HG03460 (cell line): Measurements from ENCODE around the gene GDPD4.

Experiments
- ATAC-seq: cut with Tn5 transposase; IDR thresholded peaks from one replicate; pipeline ENCODE4 v1.9.1; 2021; ENCODE audit not compliant: unreplicated experiment

Gene GDPD4

GRCh38 chr11:77249427-77249826 lies 52.1 kb downstream of the GDPD4 start:
- no peak for ATAC-seq

DNA sequence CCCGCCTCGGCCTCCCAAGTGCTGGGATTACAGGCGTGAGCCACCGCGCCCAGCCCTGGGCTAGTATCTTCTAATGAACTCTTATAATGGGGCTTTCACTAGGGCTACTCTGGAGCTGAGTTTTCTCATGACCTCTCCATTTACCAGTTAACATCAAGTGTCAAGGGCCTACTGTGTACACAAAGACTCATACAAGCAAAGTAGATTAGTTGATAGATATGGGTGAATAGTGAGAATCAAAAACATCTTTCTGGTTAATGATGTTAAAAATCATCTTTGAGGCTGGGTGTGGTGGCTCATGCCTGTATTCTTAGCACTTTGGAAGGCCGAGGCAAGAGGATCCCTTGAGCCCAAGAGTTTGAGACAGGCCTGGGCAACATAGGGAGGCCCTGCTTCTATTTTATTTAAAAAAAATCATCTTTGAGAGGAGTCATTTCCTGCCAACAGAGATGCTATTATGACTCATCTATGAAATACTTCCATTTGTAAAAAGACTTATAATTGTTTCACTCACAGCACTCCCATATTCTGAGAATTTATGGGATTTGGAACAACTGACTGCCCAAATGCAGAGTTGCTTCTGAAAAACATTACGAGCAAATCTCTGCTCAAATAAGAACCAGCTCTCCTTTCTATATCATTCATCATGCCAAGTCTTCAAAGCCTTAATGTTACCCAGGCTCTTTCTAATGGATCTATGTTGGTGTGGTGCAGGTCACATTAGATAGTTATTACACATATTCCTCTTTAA lies 57.0 kb downstream of the GDPD4 start:
- ATAC-seq, result no peak

GRCh38 chr11:77236901-77237300 lies 64.6 kb downstream of the GDPD4 start:
- ATAC-seq, result no peak

- ATAC-seq, result no peak
These were observed 68.5 kb downstream of the GDPD4 start for GRCh38 chr11:77233011-77233410.

GRCh38 chr11:77232242-77232641 lies 69.2 kb downstream of the GDPD4 start:
- no peak for ATAC-seq

DNA sequence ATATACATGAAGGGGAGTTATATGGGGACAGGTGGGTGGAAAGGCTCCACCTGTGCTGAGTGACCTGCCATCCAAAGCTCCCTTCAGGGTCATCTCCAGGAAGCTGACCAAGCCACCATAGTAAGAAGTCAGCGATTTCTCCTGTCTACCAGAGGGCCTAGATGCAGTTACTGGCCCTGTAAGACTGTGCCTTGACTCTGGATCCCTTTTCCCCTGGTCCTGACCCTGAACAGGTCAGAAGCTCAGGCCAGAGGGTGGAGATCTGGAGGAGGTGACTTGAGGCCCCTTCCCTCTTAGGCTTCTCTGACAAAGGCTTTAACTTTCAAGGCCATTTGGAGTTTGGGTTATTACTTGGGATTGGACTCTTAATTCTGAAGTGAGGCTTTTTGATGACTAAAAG lies 69.7 kb downstream of the GDPD4 start:
- ATAC-seq, result no peak

DNA sequence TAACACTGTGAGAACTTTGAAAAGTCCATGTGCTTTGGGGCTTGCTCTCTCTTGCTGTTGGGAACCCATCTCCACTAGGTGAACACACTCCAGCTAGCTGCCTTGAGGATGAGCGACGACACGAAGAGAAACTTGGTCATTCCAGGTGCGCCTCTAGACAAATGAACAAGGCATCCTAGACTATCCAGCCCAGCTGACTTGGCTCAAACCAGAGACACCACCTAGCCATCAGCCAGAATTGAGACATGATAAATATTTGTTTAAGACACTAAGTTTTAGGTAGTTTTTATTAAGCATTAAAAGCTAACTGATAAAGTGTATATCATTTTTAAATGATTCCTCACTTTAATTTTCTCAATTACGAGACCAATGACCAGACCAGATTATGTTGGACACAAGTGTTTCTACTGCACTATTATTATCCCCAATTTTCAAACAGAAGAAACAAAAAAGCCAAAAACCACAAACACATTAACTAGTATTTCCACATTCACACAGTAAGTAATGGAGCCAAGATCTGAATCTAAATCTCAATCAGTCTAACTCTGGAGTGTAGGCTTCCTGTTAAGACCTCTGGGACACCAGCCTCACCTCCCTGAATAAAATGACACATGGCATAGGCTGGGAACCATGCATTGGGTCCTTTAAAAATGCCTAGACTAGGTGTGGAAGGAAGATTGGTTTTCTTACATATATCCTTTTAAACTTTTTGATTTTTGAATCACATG lies 70.4 kb downstream of the GDPD4 start:
- no peak for ATAC-seq

- ATAC-seq, result no peak
These were observed 77.7 kb downstream of the GDPD4 start for GRCh38 chr11:77223797-77224196.

GRCh38 chr11:77217156-77217555 lies 84.3 kb downstream of the GDPD4 start:
- no peak for ATAC-seq

DNA sequence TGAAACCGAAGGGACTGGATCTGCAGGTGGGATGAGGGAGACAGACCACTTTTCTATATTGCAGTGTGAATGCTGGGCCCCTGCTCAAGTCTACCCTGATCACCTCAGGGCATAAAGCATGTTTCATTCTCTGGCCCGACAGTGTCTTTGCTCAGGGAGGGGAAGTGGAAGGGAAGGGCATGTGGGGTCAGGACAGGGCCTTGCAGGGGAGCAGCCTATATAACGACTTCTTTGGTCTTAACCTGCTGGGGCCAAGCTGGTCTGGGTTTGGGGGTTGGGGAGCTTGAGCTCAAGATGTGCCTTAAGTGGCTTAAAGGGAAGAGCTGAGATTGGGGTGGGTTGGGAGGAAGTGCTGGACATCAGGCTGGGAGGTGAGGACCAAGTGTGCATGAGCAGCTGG lies 86.4 kb downstream of the GDPD4 start:
- ATAC-seq, result no peak

DNA sequence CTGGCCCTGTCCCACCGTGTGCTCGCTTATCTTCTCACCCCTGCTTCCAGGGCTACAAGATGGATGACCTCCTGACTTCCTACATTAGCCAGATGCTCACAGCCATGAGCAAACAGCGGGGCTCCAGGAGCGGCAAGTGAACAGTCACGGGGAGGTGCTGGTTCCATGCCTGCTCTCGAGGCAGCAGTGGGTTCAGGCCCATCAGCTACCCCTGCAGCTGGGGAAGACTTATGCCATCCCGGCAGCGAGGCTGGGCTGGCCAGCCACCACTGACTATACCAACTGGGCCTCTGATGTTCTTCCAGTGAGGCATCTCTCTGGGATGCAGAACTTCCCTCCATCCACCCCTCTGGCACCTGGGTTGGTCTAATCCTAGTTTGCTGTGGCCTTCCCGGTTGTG lies 86.9 kb downstream of the GDPD4 start:
- ATAC-seq, result no peak

- ATAC-seq, result no peak
These were observed 87.7 kb downstream of the GDPD4 start for GRCh38 chr11:77213589-77214428.

- no peak for ATAC-seq
These were observed 88.4 kb downstream of the GDPD4 start for GRCh38 chr11:77213029-77213579.

DNA sequence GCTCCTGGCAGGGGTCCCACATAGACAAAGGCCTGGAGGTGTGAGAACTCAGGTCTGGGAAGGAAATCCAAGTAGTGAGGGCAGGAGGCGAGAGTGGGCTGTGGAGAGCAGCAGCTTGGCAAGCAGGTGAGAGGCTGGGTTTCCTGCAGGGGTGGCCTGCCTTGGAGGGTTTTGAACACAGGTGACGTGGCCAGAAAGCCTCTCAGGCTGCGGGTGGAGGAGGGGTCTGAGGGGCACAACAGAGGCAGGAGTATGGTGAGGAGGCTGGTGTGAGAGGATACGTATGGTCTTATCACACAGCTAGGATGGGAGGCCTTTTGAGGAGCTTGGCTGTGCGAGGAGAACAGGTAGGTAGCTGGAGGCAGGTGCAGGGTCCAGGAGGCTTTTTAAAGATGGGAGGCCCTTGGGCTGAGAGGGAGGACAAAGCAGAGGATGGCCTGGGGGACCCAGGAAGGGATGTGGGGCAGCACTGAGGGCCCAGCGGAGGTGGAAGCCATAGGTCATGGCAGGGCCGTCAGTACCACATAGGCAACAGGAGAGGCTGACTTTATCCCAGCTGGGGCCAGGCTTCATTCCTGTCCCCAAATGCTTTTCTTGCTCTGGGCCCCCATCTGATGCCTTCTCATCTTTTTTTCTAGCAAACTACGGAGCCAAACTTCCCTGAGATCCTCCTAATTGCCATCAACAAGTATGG lies 89.0 kb downstream of the GDPD4 start:
- ATAC-seq, result no peak

DNA sequence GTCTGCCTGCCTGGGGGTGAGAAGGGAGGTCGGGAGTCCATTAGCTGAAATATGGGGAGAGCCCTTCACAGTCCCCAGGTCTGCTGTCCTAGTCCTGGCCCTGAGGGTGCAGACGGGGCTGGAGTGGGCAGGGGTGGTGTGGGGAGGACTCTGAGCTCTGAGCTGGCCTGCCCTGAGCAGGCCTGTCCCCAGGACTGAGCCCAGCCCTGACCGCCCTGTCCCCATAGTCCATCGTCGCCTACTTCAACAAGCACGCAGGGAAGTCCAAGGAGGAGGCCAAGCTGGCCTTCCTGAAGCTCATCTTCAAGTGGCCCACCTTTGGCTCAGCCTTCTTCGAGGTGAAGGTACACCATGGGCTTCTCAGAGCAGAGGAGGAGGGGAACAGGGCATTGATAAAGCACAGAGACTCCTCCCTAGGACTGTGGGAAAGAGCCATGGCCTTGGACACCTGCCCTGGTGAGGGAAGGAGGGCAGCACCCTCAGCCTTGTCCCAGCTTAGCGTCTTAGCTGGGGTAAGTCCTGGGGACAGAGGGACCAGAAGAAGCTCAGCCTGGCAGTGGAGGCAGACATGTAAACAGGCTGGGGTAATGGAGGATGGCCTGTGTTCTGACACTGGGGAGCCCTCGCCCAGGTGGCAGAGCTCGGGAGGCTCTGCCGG lies 89.8 kb downstream of the GDPD4 start:
- ATAC-seq, result no peak

DNA sequence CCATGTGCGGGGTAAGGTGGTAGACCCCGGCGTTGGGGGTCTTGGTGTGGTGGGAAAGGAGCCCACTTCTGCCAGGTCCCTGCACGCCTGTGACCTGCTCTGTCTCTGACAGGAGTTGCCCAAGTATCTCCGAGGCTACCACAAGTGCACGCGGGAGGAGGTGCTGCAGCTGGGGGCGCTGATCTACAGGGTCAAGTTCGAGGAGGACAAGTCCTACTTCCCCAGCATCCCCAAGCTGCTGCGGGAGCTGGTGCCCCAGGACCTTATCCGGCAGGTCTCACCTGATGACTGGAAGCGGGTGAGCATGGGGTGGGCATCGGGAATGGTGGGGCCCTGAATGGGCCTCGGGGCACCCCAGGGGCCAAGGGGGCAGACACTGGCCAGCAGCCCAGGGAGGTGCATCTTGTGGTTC lies 90.4 kb downstream of the GDPD4 start:
- ATAC-seq, result no peak

DNA sequence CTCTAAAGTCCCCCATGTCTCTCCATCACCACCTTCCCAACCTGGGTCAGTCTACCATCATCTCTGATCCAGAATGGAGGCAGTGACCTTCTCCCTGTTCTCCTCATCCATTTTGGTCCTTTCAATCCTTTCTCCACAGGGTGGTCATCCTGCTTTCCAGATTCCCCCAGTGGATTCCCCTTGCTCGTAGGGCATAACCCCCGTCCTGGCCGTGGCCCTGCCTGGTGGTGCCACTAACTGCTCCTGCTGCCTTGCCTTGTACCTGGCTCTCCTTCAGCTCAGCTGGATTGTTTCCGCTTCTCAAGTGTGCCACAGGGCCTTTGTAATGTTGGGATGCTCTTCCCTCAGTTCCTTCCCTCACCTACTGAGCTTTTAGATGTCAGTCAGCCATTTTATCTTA lies 91.8 kb downstream of the GDPD4 start:
- no peak for ATAC-seq

GRCh38 chr11:77208535-77208934 lies 93.0 kb downstream of the GDPD4 start:
- no peak for ATAC-seq

DNA sequence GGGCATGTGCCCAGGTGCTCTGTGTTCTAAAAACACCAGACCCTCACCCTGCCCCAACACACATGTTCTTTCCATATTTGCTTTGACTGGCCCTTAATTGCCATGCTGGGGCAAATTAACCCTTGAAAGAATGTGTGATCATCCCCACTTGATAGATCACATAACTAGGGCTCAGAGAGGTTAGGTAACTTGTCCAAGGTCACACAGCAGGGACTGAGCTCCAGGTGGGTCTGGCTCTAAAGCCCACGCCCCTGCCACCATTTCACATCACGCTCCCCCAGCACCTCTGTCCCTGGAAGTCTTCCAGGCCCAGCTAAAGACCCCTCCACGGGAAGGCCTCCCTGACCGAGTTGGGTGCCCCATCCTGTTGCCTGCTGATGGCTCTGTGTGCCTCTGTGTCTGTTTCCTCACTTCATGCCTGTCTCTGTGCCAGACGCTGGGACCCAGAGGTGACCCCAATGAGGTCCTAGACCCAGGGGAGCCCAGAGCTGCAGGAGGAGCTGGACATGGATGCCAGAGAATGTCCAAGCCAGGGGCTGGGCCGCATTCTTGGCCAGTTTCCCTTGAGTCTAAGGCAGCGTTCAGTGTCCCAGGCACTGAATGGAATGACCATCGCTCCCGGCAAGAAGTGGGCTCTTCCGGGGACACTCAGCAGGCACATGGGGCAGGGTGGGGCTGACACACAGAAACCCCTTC lies 93.7 kb downstream of the GDPD4 start:
- no peak for ATAC-seq

- ATAC-seq, result no peak
These were observed 94.4 kb downstream of the GDPD4 start for GRCh38 chr11:77207019-77207485.
